WI38 (cell line): ENCODE results near the gene C19orf81.

Source experiments
- H3K4me3 ChIP-seq: 2 replicates; pipeline ENCODE4 v1.5.1; 2011; ENCODE audit warnings: low read depth, mild to moderate bottlenecking, control low read depth, low read length
- TF ChIP-seq, protein P1 (sequence below): IDR thresholded peaks from 2 replicates; pipeline ENCODE4 v1.5.1; 2012; ENCODE audit warnings: low read depth, mild to moderate bottlenecking, control low read depth, low read length

The C19orf81 gene

DNA sequence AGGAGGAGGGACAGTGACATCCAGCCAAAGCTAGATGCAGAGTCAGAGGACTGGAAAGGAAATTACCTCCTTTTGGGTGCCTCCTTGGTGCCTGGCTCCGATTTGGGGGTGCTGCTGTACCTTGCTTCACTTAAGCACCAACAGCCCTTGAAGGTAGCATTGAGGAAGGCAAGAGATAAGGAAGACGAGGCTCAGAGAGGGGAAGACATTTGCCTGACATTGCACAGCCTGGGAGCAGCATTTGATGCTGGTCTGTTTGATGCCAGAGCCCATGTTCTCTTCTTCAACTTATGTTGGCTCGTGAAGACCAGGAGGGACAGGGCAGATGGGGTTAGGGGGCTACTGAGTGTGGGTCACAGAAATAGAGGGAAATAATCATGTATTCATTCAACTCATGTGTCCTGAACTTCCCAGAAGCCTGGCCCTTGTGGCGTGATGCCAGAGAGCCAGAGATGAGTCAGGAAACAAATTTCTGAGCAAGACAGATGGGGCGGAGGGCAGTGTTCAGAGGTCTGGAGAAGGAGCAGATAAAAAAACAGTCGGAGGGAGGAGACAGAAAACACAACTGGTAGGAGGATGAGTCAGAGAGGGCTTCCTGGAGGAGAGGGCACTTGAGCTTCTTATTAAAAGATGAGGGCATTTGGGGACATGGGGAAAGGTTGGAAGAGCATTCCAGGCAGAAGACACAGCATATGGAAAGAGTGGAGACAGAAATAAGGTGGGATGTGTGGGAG is 3.0 kb upstream of the C19orf81 start:
- TF ChIP-seq, protein P1, sequence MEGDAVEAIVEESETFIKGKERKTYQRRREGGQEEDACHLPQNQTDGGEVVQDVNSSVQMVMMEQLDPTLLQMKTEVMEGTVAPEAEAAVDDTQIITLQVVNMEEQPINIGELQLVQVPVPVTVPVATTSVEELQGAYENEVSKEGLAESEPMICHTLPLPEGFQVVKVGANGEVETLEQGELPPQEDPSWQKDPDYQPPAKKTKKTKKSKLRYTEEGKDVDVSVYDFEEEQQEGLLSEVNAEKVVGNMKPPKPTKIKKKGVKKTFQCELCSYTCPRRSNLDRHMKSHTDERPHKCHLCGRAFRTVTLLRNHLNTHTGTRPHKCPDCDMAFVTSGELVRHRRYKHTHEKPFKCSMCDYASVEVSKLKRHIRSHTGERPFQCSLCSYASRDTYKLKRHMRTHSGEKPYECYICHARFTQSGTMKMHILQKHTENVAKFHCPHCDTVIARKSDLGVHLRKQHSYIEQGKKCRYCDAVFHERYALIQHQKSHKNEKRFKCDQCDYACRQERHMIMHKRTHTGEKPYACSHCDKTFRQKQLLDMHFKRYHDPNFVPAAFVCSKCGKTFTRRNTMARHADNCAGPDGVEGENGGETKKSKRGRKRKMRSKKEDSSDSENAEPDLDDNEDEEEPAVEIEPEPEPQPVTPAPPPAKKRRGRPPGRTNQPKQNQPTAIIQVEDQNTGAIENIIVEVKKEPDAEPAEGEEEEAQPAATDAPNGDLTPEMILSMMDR: no peak
- H3K4me3 ChIP-seq: no peak overlapping the region

DNA sequence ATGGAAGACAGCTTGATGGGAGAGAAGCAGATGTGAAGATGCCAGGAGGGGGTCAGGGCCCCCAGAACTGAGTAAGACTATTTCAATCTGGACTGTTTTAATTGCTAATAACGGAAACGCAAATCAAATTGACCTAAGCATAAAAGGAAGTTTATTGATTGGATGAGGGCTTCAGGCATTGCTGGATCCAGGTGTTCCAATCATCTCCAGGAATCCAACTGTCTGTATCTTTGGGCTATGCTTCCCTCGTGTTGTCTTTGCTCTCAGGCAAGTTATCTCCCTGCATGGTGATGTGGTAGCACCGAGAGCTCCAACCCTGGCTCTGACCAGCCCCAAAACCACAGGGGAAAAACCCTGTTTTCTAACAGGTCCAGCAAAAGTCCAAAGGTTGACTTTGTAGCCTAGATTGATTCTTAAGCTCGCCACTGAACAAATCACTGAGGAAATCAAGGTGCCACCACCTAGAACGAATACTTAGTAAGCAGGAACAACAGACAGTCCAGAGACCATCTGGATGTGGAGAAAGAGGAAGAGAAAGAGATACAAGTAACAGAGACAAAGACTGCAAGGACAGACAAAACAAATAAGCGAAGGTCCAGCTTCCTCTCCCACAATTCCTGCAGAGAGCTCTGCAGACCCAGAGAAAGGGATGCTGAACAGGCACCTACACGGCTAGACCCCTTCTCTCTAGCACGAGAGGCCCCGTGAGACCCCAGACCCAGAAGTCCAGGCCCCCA is 1.2 kb upstream of the C19orf81 start:
- TF ChIP-seq, protein P1: no peak
- H3K4me3 ChIP-seq: no peak overlapping the region

DNA sequence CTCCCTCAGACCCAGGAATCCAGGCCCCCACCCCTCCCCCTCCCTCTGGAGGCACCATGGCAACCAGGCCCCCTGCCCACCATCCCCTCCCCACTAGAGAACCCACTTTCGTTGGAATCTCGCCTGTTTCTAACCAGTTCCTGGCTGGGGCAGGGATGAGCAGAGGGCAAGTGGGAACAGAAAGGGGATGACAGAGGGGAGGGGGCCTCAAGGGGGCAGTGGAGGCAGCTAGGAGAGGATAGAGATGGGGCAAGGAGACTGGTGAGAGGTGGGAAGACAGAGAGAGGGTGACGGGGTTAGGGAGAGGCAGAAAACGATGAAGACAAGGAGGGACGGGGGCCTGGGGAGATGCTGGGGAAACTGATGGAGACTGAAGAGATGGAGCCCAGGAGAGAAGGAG is 586 bp upstream of the C19orf81 start:
- TF ChIP-seq, protein P1: no peak
- H3K4me3 ChIP-seq: no peak overlapping the region

GRCh38 chr19:50651174-50651573 is 1.9 kb downstream of the C19orf81 start:
- H3K4me3 ChIP-seq: no peak overlapping the region
- TF ChIP-seq, protein P1: no peak

DNA sequence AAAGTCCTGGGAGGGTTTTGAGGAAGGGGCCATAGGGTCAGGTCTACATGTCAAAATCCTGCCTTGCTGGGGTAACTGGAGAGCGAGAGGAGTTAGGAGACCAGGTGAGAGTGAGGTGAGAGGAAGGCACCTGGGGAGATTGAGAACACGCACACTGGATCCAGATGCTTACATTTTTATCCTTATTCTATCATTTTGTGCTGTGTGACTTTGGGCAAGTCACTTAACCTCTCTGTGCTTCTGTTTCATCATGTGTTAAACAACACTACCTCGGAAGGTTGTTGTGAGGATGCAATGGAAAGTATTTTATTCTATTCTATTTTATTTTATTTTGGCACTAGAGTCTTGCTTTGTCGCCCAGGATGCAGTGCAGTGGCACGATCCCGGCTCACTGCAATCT is 3.5 kb downstream of the C19orf81 start:
- TF ChIP-seq, protein P1: no peak
- H3K4me3 ChIP-seq: no peak overlapping the region

DNA sequence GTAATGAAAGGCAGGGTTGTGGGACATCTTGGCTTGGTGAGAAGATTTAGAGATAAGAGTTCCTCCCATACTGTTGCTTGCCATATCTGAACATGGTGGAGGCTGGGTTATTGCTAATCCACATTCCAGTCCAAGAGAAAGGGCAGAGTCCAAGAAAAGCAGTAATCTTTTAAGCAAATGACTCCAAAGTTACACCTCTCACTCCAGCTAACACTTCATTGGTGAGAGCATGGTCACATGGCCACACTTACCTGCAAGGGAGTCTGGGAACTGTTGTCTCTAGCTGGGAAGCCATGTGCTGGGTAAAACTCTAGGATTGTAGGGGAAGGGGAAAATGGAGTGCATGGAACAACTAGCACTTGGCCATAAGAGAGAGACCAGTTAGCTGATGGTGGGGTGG is 5.6 kb downstream of the C19orf81 start:
- TF ChIP-seq, protein P1: no peak
- no peak overlapping the region for H3K4me3 ChIP-seq

GRCh38 chr19:50657222-50657669 is 8.0 kb downstream of the C19orf81 start:
- TF ChIP-seq, protein P1: no peak
- H3K4me3 ChIP-seq: no peak overlapping the region
